Spleen (tissue), 11 donors: ENCODE results near the gene COL23A1. TPM values are rescaled to one million over a fixed set of nuclear protein-coding genes. Genes with fewer than 3 reads are reported as not detected.

Source experiments
- DNase-seq: peaks from one replicate; pipeline ENCODE4 v3.0.0-alpha.2; 2020
- H3K27ac ChIP-seq, 8 donors: fragments of 200-600 bp; sonication (generic) in 7 of 8; 1 replicate in 4 of 8; 2 replicates in 4 of 8; pipeline versions ENCODE4 v1.5.0 to v1.8.0; 2016 to 2021; ENCODE audit warnings: inconsistent platforms in 4 of 8, mild to moderate bottlenecking in 4 of 8, moderate library complexity in 1 of 8
- H3K27me3 ChIP-seq, 7 donors: fragments of 200-600 bp; sonication (generic) in 6 of 7; replicated peaks in 1 of 7; 1 replicate in 4 of 7; 2 replicates in 3 of 7; pipeline versions ENCODE4 v1.5.0 to v1.8.0; 2016 to 2021; ENCODE audit warnings: inconsistent platforms in 3 of 7, mild to moderate bottlenecking in 1 of 7
- H3K36me3 ChIP-seq, 6 donors: fragments of 200-600 bp; sonication (generic) in 5 of 6; 1 replicate in 4 of 6; 2 replicates in 2 of 6; pipeline versions ENCODE4 v1.5.0 to v1.8.0; 2016 to 2021; ENCODE audit warnings: inconsistent platforms in 2 of 6
- H3K4me1 ChIP-seq, 6 donors: fragments of 200-600 bp; sonication (generic) in 5 of 6; 1 replicate in 3 of 6; 2 replicates in 3 of 6; pipeline versions ENCODE4 v1.5.0 to v1.8.0; 2016 to 2021; ENCODE audit warnings: inconsistent platforms in 3 of 6
- H3K4me3 ChIP-seq, 8 donors: fragments of 200-600 bp; sonication (generic) in 7 of 8; 1 replicate in 4 of 8; 2 replicates in 4 of 8; pipeline versions ENCODE4 v1.5.0 to v1.8.0; 2016 to 2021; ENCODE audit warnings: inconsistent platforms in 4 of 8, mild to moderate bottlenecking in 4 of 8, moderate library complexity in 2 of 8
- H3K9me3 ChIP-seq, 8 donors: fragments of 200-600 bp; sonication (generic) in 7 of 8; 1 replicate in 4 of 8; 2 replicates in 4 of 8; pipeline versions ENCODE4 v1.5.0 to v1.8.0; 2016 to 2021; ENCODE audit warnings: inconsistent platforms in 4 of 8
- CTCF ChIP-seq, 11 experiments: fragments of 200-600 bp in 7 of 11; fragments of 450-650 bp in 4 of 11; sonication (generic) in 4 of 11; IDR thresholded peaks in 8 of 11; conservative IDR thresholded peaks in 3 of 11; 1 replicate in 7 of 11; 2 replicates in 4 of 11; pipeline versions ENCODE4 v1.4.0 to v1.8.0; 2016 to 2021; ENCODE audit warnings: antibody characterized with exemption in 11 of 11, inconsistent platforms in 4 of 11, mild to moderate bottlenecking in 1 of 11
- POLR2A ChIP-seq, 3 donors: fragments of 450-650 bp; IDR thresholded peaks; one replicate each; pipeline ENCODE4 v1.5.1; 2017; ENCODE audit warnings: antibody characterized with exemption in 3 of 3, mild to moderate bottlenecking in 1 of 3
- POLR2AphosphoS5 ChIP-seq, 3 donors: sonication (generic); formaldehyde crosslinking; IDR thresholded peaks; one replicate each; pipeline ENCODE4 v1.5.1; 2017; ENCODE audit warnings: antibody characterized with exemption in 3 of 3
- WGBS, 5 donors: extraction: QIAGEN DNeasy Blood & Tissue Kit in 3 of 5; methylation state at CpG; one replicate each; pipeline versions ENCODE4 v1.1.5 to v1.1.7; 2013 to 2018; 5-methylcytosine and 5-hydroxymethylcytosine counted together
- intact Hi-C: fragments of 100-400 bp; cut with DNase I; formaldehyde crosslinking; loops from one replicate; pipeline ENCODE4 v1.15.0; 2023; ENCODE audit warnings: low total_unique reads
- polyA plus RNA-seq, 3 donors: library from polyadenylated mRNA; stranded (reverse); fragments of 200-250 nt; gene quantifications; one replicate each; pipeline ENCODE4 v1.2.1, GENCODE V29; 2013
- total RNA-seq, 7 donors: library from RNA; depleted of rRNA in 3 of 7; stranded (reverse); fragments of >200 nt in 3 of 7; fragmentation: NEBNext Ultra II Directional in 4 of 7; extraction: Animal tissue kit (Norgen Biotek cat#: 25700) in 4 of 7; gene quantifications; one replicate each; pipeline versions ENCODE4 v1.1.0 to v1.2.1, GENCODE V29; 2016 to 2021
- donor health status: healthy with polysubstance abuse.
- donor health status: DM: no; HTN: no; CAD: no; lungs with moderate emphysema.
- donor health status: DM: no; HTN: no; CAD: no.
- donor health status: Bipolar disorder and iron deficiency.
- donor health status: healthy.
- donor health status: DM: no; HTN: no; CAD: no.
- donor health status: DM: yes; HTN: yes; CAD: no.

COL23A1 gene
- total and polyA plus RNA-seq, 10 donors = 0.63 to 3.8 (median 1.9) TPM

GRCh38 chr5:178536541-178537466 is 53.4 kb downstream of the COL23A1 start:
- Histone ChIP-seq H3K27ac (no peak overlapping the region), H3K9me3 (no peaks in the 10 kb centered on the region), H3K4me3 (no peak overlapping the region), H3K27me3 (no peaks in the 10 kb centered on the region), H3K4me1 (peaks cover 0 to 21% (median 3%) of the 10 kb centered on the region in 6 donors), H3K36me3 (no peaks in the 10 kb centered on the region)
- peak; percentile 59 for DNase-seq
- 74 to 93% (median 85%) methylated on average over 21 to 26 of the region's 26 CpGs for WGBS, 5 donors
- TF ChIP-seq POLR2AphosphoS5 (IDR thresholded peaks at IDR 0.05) (no peak), POLR2A (IDR thresholded peaks at IDR 0.05) (no peak), CTCF (IDR thresholded peaks at IDR 0.05 in 8 of 11, conservative IDR thresholded peaks at IDR 0.05 in 3 of 11) (no peak)
- intact Hi-C loops = no loop called here

- no peak for TF ChIP-seq CTCF (IDR thresholded peaks at IDR 0.05 in 8 of 11, conservative IDR thresholded peaks at IDR 0.05 in 3 of 11)
- peak in 1 of 3 donors; percentile 48 for TF ChIP-seq POLR2AphosphoS5 (IDR thresholded peaks at IDR 0.05)
- TF ChIP-seq POLR2A (IDR thresholded peaks at IDR 0.05) = no peak
- H3K9me3 ChIP-seq = no peaks in the 10 kb centered on the region
- H3K27me3 ChIP-seq = no peaks in the 10 kb centered on the region
- H3K36me3 ChIP-seq = no peaks in the 10 kb centered on the region
- H3K27ac ChIP-seq = peak overlapping the region in 1 of 8 donors; percentile 26
- 69 to 83% (median 69%) methylated on average over 13 to 20 of the region's 20 CpGs for WGBS, 5 donors
- H3K4me3 ChIP-seq = no peak overlapping the region
- intact Hi-C loops = no loop called here
- peaks cover 0 to 21% (median 3%) of the 10 kb centered on the region in 6 donors for H3K4me1 ChIP-seq
- peak; percentile 72 for DNase-seq
Measured at GRCh38 chr5:178535299-178536175, 54.7 kb downstream of the COL23A1 start.

- H3K27me3 ChIP-seq = no peaks in the 10 kb centered on the region
- intact Hi-C loops = no loop called here
- peak; percentile 29 for DNase-seq
- 63 to 90% (median 77%) methylated on average over 10 of the region's 10 CpGs for WGBS, 5 donors
- H3K27ac ChIP-seq = no peak overlapping the region
- H3K9me3 ChIP-seq = no peaks in the 10 kb centered on the region
- H3K4me1 ChIP-seq = peaks cover 0 to 17% (median 3%) of the 10 kb centered on the region in 6 donors
- TF ChIP-seq POLR2A (IDR thresholded peaks at IDR 0.05) = no peak
- TF ChIP-seq POLR2AphosphoS5 (IDR thresholded peaks at IDR 0.05) = no peak
- no peak for TF ChIP-seq CTCF (IDR thresholded peaks at IDR 0.05 in 8 of 11, conservative IDR thresholded peaks at IDR 0.05 in 3 of 11)
- no peak overlapping the region for H3K4me3 ChIP-seq
- no peaks in the 10 kb centered on the region for H3K36me3 ChIP-seq
Measured at GRCh38 chr5:178533136-178533535, 57.1 kb downstream of the COL23A1 start.
